PC-3 (cell line): Measurements from ENCODE around the gene FCSK.

Experiments
- EZH2 ChIP-seq: fragments of 300-600 bp; sonication (generic); IDR thresholded peaks from one replicate; pipeline ENCODE4 v1.6.1; 2017; ENCODE audit warnings: antibody characterized with exemption, mild to moderate bottlenecking, low read length; ENCODE audit not compliant: unreplicated experiment
- EZH2phosphoT487 ChIP-seq: fragments of 300-600 bp; sonication (generic); IDR thresholded peaks from 2 replicates; pipeline ENCODE4 v1.6.1; 2018; ENCODE audit warnings: mild to moderate bottlenecking, antibody characterized with exemption, low read length, borderline replicate concordance
- TF ChIP-seq, protein P1 (sequence below): fragments of 300-600 bp; sonication (generic); conservative IDR thresholded peaks from 2 replicates; pipeline ENCODE4 v1.5.1; 2017; ENCODE audit warnings: antibody characterized with exemption, low read depth, mild to moderate bottlenecking, low read length

DNA sequence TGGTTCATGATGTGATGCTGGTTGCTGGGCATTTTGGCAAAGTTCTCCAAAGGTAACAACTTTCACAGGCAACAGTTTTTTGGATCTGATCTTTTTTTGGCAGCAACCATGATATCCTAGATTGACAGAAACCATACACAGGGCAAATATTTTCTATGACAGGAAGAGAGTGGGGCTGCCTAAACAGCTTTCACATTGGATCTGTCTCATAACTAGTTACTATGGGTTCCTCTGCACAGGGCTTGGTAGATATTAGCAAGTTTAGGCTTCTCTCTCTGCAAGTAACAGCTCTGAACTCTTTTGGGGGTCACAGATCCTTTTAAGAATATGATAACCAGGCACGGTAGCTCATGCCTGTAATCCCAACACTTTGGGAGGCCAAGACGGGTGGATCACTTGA lies 40.4 kb downstream of the FCSK start:
- TF ChIP-seq, protein P1, sequence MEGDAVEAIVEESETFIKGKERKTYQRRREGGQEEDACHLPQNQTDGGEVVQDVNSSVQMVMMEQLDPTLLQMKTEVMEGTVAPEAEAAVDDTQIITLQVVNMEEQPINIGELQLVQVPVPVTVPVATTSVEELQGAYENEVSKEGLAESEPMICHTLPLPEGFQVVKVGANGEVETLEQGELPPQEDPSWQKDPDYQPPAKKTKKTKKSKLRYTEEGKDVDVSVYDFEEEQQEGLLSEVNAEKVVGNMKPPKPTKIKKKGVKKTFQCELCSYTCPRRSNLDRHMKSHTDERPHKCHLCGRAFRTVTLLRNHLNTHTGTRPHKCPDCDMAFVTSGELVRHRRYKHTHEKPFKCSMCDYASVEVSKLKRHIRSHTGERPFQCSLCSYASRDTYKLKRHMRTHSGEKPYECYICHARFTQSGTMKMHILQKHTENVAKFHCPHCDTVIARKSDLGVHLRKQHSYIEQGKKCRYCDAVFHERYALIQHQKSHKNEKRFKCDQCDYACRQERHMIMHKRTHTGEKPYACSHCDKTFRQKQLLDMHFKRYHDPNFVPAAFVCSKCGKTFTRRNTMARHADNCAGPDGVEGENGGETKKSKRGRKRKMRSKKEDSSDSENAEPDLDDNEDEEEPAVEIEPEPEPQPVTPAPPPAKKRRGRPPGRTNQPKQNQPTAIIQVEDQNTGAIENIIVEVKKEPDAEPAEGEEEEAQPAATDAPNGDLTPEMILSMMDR = no peak
- TF ChIP-seq EZH2 (no peak), EZH2phosphoT487 (no peak)
